Activated B cell treated with CpG ODN at 0.5 μM for 24 hours (primary cell): ENCODE results near the gene TEKT5. TPM values are rescaled to one million over a fixed set of nuclear protein-coding genes. Genes with fewer than 3 reads are reported as not detected.
"Not testable (repeated sequence)": the region's sequence is repeated elsewhere in the genome, so short reads cannot be mapped to it uniquely, and the experiment has no call there.

Experiments used
- ATAC-seq: fragments of 200-7000 bp; cut with Tn5 transposase; one replicate; pipeline ENCODE4 v1.10.0; 2021; ENCODE audit warnings: low read depth, mild to moderate bottlenecking, moderate library complexity
- CTCF ChIA-PET: fragments of 350-600 bp; sonication (Branson Sonifier 250); formaldehyde crosslinking; loops from one replicate; lab custom pipeline; 2021; ENCODE audit warnings: antibody characterized with exemption; lab: Charles Lee
- POLR2A ChIA-PET: fragments of 350-600 bp; sonication (Branson Sonifier 250); formaldehyde crosslinking; loops from one replicate; lab custom pipeline; 2021; ENCODE audit warnings: antibody characterized with exemption; lab: Charles Lee
- DNase-seq: peaks from one replicate; pipeline ENCODE4 v3.0.0; 2022
- H3K27ac Mint-ChIP-seq: one replicate; pipeline ENCODE4 v1.8.0; 2020; ENCODE audit warnings: mixed read lengths
- H3K27me3 Mint-ChIP-seq: one replicate; pipeline ENCODE4 v1.8.0; 2021; ENCODE audit warnings: mixed read lengths
- H3K36me3 Mint-ChIP-seq: one replicate; pipeline ENCODE4 v1.8.0; 2021; ENCODE audit warnings: low read depth, mixed read lengths
- H3K4me1 Mint-ChIP-seq: one replicate; pipeline ENCODE4 v1.8.0; 2021; ENCODE audit warnings: mixed read lengths
- H3K4me3 Mint-ChIP-seq: one replicate; pipeline ENCODE4 v1.8.0; 2020; ENCODE audit warnings: mild to moderate bottlenecking, mixed read lengths
- H3K9me3 Mint-ChIP-seq: one replicate; pipeline ENCODE4 v1.8.0; 2020; ENCODE audit warnings: mixed read lengths
- intact Hi-C: fragments of 100-400 bp; cut with micrococcal nuclease; formaldehyde crosslinking; loops from one replicate; pipeline ENCODE4 v1.15.1; 2024
- total RNA-seq: library from RNA; stranded (reverse); gene quantifications from 2 replicates; pipeline ENCODE4 v1.2.3, GENCODE V29; 2022
- TF ChIP-seq, protein P1 (sequence below): fragments of 200-600 bp; IDR thresholded peaks from one replicate; pipeline ENCODE4 v1.8.0; 2022; ENCODE audit warnings: antibody characterized with exemption, mild to moderate bottlenecking

Gene TEKT5
- total RNA-seq, 1 donor from 2014 or later = not detected

GRCh38 chr16:10640934-10641333, 53.8 kb downstream of the TEKT5 start:
- ATAC-seq (no peak), DNase-seq (no peak)
- H3K27ac Mint-ChIP-seq = no peak overlapping the region
- peaks cover 5% of the 10 kb centered on the region for H3K9me3 Mint-ChIP-seq
- POLR2A ChIA-PET = no interaction called here
- TF ChIP-seq, protein P1, sequence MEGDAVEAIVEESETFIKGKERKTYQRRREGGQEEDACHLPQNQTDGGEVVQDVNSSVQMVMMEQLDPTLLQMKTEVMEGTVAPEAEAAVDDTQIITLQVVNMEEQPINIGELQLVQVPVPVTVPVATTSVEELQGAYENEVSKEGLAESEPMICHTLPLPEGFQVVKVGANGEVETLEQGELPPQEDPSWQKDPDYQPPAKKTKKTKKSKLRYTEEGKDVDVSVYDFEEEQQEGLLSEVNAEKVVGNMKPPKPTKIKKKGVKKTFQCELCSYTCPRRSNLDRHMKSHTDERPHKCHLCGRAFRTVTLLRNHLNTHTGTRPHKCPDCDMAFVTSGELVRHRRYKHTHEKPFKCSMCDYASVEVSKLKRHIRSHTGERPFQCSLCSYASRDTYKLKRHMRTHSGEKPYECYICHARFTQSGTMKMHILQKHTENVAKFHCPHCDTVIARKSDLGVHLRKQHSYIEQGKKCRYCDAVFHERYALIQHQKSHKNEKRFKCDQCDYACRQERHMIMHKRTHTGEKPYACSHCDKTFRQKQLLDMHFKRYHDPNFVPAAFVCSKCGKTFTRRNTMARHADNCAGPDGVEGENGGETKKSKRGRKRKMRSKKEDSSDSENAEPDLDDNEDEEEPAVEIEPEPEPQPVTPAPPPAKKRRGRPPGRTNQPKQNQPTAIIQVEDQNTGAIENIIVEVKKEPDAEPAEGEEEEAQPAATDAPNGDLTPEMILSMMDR = no peak
- CTCF ChIA-PET = no interaction called here
- H3K4me1 Mint-ChIP-seq = peaks cover 2% of the 10 kb centered on the region
- no peaks in the 10 kb centered on the region for H3K36me3 Mint-ChIP-seq
- peaks cover 5% of the 10 kb centered on the region for H3K27me3 Mint-ChIP-seq
- no peak overlapping the region for H3K4me3 Mint-ChIP-seq
- intact Hi-C loops = no loop called here

- ATAC-seq (no peak), DNase-seq (no peak)
- TF ChIP-seq, protein P1 = no peak
- Mint-ChIP-seq H3K9me3 (peaks cover 12% of the 10 kb centered on the region), H3K4me3 (no peak overlapping the region), H3K27me3 (peaks cover 11% of the 10 kb centered on the region), H3K36me3 (no peaks in the 10 kb centered on the region), H3K27ac (no peak overlapping the region), H3K4me1 (peaks cover 2% of the 10 kb centered on the region)
- intact Hi-C loops = no loop called here
- CTCF ChIA-PET = no interaction called here
- POLR2A ChIA-PET = no interaction called here
Measured at GRCh38 chr16:10638101-10638500, 56.6 kb downstream of the TEKT5 start.

GRCh38 chr16:10637337-10638037, 57.2 kb downstream of the TEKT5 start:
- Mint-ChIP-seq H3K4me1 (peaks cover 2% of the 10 kb centered on the region), H3K36me3 (no peaks in the 10 kb centered on the region), H3K27me3 (peaks cover 10% of the 10 kb centered on the region), H3K4me3 (no peak overlapping the region), H3K9me3 (peaks cover 12% of the 10 kb centered on the region), H3K27ac (no peak overlapping the region)
- POLR2A ChIA-PET = no interaction called here
- DNase-seq = no peak
- TF ChIP-seq, protein P1 = no peak
- intact Hi-C loops = no loop called here
- CTCF ChIA-PET = no interaction called here
- no peak for ATAC-seq

DNA sequence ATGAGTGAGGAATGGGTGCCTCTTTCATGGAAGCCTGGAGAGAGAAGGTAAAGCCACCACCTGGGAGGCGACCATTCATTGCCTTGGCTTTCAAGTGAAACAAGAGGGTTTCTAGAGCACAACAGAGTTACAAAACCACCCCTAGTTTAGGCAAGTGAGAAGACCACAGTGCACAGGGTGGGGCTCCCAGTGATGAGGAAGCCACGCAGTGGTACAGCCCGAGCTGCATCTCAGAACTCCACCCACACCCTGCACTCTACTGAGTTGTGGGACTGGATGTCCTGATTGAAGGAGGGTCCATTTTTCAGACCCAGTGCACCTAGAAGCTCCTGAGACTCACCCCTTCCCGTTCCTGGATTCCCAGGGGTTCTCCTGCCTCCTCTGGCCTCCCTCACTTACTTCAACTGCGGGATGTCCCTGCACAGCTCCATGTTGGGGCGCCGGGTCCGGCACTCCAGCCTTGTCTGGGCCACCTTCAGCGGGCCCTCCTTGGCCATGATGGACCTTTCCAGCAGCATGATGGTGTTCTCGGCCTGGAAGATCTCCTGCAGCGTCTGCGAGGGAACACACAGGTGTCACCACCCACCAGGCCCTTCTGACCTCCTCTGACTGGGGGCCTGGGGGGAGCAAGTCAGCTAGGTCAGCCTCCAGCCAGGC, 59.2 kb downstream of the TEKT5 start:
- Mint-ChIP-seq H3K27ac (no peak overlapping the region), H3K27me3 (peaks cover 16% of the 10 kb centered on the region), H3K9me3 (peaks cover 7% of the 10 kb centered on the region), H3K4me1 (peaks cover 2% of the 10 kb centered on the region), H3K4me3 (no peak overlapping the region), H3K36me3 (no peaks in the 10 kb centered on the region)
- DNase-seq = no peak
- TF ChIP-seq, protein P1 = no peak
- POLR2A ChIA-PET = no interaction called here
- no peak for ATAC-seq
- intact Hi-C loops = no loop called here
- CTCF ChIA-PET = no interaction called here

DNA sequence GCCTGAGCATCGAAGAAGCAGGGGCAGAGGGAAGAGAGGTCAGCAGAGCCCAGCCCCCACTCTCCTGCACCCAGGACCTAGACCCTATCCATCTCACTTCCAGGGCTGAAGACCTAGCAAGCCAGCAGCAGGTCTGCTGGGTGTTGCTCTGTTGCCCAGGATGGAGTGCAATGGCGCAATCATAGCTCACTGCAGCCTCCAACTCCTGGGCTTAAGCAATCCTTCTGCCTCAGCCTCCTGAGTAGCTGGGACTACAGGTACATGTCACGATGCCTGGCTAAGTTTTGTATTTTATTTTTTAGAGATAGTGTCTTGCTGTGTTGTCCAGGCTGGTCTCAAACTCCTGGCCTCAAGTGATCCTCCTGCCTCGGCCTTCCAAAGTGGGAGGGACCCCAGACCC, 61.3 kb downstream of the TEKT5 start:
- H3K4me3 Mint-ChIP-seq, POLR2A ChIA-PET, CTCF ChIA-PET, H3K27ac Mint-ChIP-seq, H3K4me1 Mint-ChIP-seq, H3K9me3 Mint-ChIP-seq, H3K36me3 Mint-ChIP-seq, DNase-seq, intact Hi-C loops, ATAC-seq: not testable (repeated sequence)
- H3K27me3 Mint-ChIP-seq = peaks cover 16% of the 10 kb centered on the region
